AG09309 (cell line): Measurements from ENCODE around the gene PPM1L.

ENCODE experiments used
- DNase-seq: peaks from one replicate; pipeline ENCODE4 v3.0.0-alpha.2; 2010; ENCODE audit warnings: low read depth
- H3K4me3 ChIP-seq: 2 replicates; pipeline ENCODE4 v1.5.1; 2011; ENCODE audit warnings: mild to moderate bottlenecking, low read depth, low read length, moderate library complexity; ENCODE audit not compliant: control insufficient read depth
- TF ChIP-seq, protein P1 (sequence below): IDR thresholded peaks from 2 replicates; pipeline ENCODE4 v1.5.1; 2011; ENCODE audit warnings: mild to moderate bottlenecking, low read depth, low read length, inconsistent platforms; ENCODE audit not compliant: insufficient read depth, control insufficient read depth; ENCODE audit errors: missing control alignments

The PPM1L gene

DNA sequence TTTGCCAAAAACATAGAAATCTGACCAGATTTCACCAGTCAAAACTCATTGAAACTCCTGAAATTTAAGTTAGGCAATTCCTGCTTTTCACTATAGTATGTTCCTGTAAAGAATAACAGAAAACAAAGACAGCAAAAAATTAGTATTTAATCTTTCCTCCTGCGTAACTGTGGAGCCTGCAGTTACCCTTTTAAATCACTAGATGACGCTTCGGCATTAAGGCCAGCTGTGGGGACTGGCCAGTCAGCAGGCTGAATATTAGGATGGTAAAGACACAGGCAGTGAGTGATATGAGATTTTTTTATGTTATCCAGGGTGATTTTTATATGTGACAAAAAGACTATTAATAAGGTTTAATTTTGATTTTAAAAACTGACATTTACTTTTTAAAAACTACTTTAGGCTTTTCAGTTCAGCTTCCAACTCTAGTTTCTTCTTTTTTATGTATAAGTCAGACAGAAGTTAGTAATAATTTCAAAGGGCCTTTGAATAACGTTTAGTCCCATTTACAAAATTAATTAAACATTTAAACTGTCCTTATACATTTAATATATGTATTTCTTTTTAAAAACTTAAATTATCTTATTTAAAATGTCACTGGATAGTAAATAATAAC is 165.1 kb downstream of the PPM1L start:
- no peak overlapping the region for H3K4me3 ChIP-seq
- DNase-seq = peak; percentile 8
- TF ChIP-seq, protein P1, sequence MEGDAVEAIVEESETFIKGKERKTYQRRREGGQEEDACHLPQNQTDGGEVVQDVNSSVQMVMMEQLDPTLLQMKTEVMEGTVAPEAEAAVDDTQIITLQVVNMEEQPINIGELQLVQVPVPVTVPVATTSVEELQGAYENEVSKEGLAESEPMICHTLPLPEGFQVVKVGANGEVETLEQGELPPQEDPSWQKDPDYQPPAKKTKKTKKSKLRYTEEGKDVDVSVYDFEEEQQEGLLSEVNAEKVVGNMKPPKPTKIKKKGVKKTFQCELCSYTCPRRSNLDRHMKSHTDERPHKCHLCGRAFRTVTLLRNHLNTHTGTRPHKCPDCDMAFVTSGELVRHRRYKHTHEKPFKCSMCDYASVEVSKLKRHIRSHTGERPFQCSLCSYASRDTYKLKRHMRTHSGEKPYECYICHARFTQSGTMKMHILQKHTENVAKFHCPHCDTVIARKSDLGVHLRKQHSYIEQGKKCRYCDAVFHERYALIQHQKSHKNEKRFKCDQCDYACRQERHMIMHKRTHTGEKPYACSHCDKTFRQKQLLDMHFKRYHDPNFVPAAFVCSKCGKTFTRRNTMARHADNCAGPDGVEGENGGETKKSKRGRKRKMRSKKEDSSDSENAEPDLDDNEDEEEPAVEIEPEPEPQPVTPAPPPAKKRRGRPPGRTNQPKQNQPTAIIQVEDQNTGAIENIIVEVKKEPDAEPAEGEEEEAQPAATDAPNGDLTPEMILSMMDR = peak; percentile 87

DNA sequence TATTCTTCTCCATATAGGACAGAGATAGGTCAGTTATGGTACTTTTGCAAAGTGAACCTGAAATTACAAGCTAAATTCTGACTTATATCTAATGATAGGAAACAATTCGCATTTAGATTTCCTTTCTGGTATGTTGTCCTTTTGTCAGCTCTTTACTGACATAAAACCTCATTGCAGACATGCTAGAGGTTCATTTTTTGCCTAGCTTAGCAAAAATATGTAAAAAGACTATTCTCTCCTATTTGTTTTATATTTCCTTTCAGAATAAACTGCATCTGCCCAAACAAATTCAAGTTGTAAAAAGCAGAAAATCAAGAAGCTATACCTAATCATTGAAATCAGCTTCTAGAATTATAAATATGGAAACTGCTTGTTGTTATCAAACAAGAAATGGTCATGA is 168.7 kb downstream of the PPM1L start:
- TF ChIP-seq, protein P1 = no peak
- DNase-seq = no peak
- no peak overlapping the region for H3K4me3 ChIP-seq

DNA sequence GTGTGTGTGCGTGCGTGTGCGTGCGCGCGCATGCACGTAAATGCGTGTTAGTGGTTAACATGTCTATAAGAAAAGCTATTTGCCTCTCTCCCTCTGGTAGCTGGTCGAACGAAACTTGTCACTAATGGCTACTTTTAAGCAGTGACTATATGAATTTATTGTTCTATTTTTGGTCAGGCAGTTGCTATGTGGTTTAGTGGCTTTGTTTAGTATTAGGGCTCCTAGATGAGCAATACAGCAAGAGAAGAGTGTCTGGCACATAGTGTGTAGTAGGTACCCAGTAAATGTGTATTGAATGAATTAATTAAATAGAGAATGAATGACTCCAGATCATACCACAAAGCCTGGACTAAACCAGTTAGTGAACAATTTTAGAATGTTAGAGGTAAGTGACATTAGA is 171.6 kb downstream of the PPM1L start:
- DNase-seq = no peak
- TF ChIP-seq, protein P1 = no peak
- H3K4me3 ChIP-seq = no peak overlapping the region

DNA sequence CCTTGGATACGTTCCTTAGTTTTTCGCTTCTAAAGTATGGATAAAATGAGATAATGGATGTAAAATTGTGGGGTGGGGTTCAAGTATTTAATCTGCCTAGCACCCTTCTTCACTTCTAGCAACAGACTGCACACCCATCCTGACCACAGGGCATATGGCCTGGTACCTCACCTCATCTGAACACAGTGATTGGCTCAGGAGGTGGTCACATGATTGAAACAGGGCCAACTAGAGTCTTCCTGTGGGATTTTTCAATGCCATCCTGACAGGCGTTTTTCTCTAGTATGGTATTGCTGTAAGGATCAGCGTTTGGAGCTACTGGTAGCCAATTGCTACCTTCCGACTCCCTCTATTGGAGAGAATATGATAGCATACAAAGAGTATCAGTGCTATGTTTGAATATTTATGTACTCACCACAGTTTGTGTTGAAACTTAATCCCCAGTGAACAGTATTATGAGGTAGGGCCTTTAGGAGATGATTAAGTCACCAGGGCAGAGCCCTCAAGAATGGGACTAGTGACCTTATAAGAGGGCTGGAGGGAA is 172.2 kb downstream of the PPM1L start:
- DNase-seq = no peak
- TF ChIP-seq, protein P1 = no peak
- H3K4me3 ChIP-seq = no peak overlapping the region

DNA sequence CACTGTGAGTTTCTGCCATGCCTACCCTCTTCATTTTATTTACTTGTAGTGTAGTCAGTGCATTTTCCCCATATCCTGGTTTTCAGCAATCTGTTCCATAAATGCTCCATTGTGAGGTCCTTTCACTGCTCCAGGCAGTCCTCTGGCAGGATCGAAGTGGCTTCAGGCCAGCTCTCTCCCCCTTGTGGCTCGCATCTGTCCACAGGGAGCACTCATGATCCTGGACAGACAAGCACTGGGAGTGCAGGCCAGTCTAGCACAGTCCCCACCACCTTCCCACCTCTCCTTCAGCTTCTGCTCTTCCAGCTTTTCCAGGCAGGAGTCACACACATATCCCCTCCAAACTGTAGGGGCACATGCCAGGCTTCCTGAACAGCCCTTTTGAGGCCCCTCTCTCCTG is 173.6 kb downstream of the PPM1L start:
- H3K4me3 ChIP-seq = no peak overlapping the region
- no peak for DNase-seq
- TF ChIP-seq, protein P1 = peak; percentile 23

DNA sequence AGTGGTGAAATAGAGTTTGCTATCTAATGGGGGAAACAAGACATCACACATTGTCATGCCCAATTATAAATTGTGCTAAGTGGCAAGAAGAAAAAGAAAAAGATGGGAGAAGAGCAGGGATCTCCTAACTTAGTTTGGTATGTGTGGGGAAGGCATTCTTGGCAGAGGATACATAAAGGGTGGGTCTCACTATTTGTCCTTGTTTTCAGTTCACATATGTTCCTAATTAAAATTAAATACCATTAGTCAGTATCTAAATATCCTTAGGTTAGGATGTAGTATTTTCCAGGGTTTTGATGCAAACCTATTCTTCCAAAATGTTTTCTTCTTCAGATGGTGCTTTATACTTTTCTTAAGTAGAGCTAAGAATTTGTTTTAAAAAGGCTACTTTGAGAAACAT is 175.4 kb downstream of the PPM1L start:
- DNase-seq = peak; percentile 20
- TF ChIP-seq, protein P1 = no peak

More for the DNA sequence above, 175.4 kb downstream of the PPM1L start:
- no peak overlapping the region for H3K4me3 ChIP-seq
